Naive thymus-derived CD4-positive, alpha-beta T cell (primary cell): ENCODE data around the gene GNPTAB. TPM values are rescaled to one million over a fixed set of nuclear protein-coding genes. Genes with fewer than 3 reads are reported as not detected.

Experiments used
- ATAC-seq: fragments of 150-1000 bp; cut with Tn5 transposase; 2 replicates; pipeline ENCODE4 v1.10.0; 2021; ENCODE audit warnings: mild to moderate bottlenecking, moderate library complexity
- CTCF ChIA-PET: fragments of 350-600 bp; sonication (Branson Sonifier 250); formaldehyde crosslinking; loops from one replicate; lab custom pipeline; 2021; ENCODE audit warnings: antibody characterized with exemption; lab: Charles Lee
- POLR2A ChIA-PET: fragments of 350-600 bp; sonication (Branson Sonifier 250); formaldehyde crosslinking; loops from one replicate; lab custom pipeline; 2021; ENCODE audit warnings: antibody characterized with exemption, inconsistent platforms; lab: Charles Lee
- DNase-seq, 9 donors: peaks; one replicate each; pipeline versions ENCODE4 v3.0.0 to v3.0.0-alpha.2; 2020 to 2022; ENCODE audit warnings: mixed read lengths in 1 of 9
- H3K27ac ChIP-seq: one replicate; pipeline ENCODE4 v1.7.0; 2013; ENCODE audit warnings: mild to moderate bottlenecking, low read depth, low read length, moderate library complexity
- H3K27me3 ChIP-seq, 2 donors: one replicate each; pipeline ENCODE4 v1.7.0; 2013; ENCODE audit warnings: low read length in 2 of 2, mild to moderate bottlenecking in 2 of 2, moderate library complexity in 2 of 2; ENCODE audit not compliant: control insufficient read depth in 2 of 2, insufficient read depth in 2 of 2
- H3K36me3 ChIP-seq, 3 experiments: 1 replicate in 2 of 3; 2 replicates in 1 of 3; pipeline ENCODE4 v1.7.0; 2013; ENCODE audit warnings: low read length in 3 of 3, mild to moderate bottlenecking in 3 of 3, moderate library complexity in 1 of 3; ENCODE audit not compliant: insufficient read depth in 3 of 3, control insufficient read depth in 2 of 3
- H3K4me1 ChIP-seq, 2 donors: one replicate each; pipeline ENCODE4 v1.7.0; 2013; ENCODE audit warnings: low read length in 2 of 2, mild to moderate bottlenecking in 2 of 2, moderate library complexity in 1 of 2; ENCODE audit not compliant: control insufficient read depth in 2 of 2, insufficient read depth in 2 of 2
- H3K4me3 ChIP-seq: 2 replicates; pipeline ENCODE4 v1.7.0; 2013; ENCODE audit warnings: mild to moderate bottlenecking, low read length
- H3K9me3 ChIP-seq, 3 experiments: 1 replicate in 2 of 3; 2 replicates in 1 of 3; pipeline ENCODE4 v1.7.0; 2013; ENCODE audit warnings: low read length in 3 of 3; ENCODE audit not compliant: control insufficient read depth in 2 of 3
- H3K27ac Mint-ChIP-seq, 9 donors: one replicate each; pipeline ENCODE4 v1.8.0; 2020 to 2022; ENCODE audit warnings: mixed read lengths in 9 of 9, mild to moderate bottlenecking in 8 of 9, moderate library complexity in 5 of 9, inconsistent platforms in 2 of 9
- H3K27me3 Mint-ChIP-seq, 5 donors: one replicate each; pipeline ENCODE4 v1.8.0; 2021 to 2022; ENCODE audit warnings: mixed read lengths in 5 of 5, mild to moderate bottlenecking in 1 of 5
- H3K36me3 Mint-ChIP-seq, 5 donors: one replicate each; pipeline ENCODE4 v1.8.0; 2020 to 2022; ENCODE audit warnings: mixed read lengths in 5 of 5, mild to moderate bottlenecking in 3 of 5, inconsistent platforms in 1 of 5
- H3K4me1 Mint-ChIP-seq, 7 donors: one replicate each; pipeline ENCODE4 v1.8.0; 2020 to 2022; ENCODE audit warnings: mixed read lengths in 7 of 7, mild to moderate bottlenecking in 3 of 7, inconsistent platforms in 1 of 7
- H3K4me3 Mint-ChIP-seq, 10 donors: one replicate each; pipeline ENCODE4 v1.8.0; 2020 to 2022; ENCODE audit warnings: mild to moderate bottlenecking in 10 of 10, mixed read lengths in 10 of 10, moderate library complexity in 6 of 10, inconsistent platforms in 2 of 10
- H3K9me3 Mint-ChIP-seq, 11 donors: one replicate each; pipeline ENCODE4 v1.8.0; 2020 to 2022; ENCODE audit warnings: mixed read lengths in 11 of 11, mild to moderate bottlenecking in 4 of 11, inconsistent platforms in 1 of 11, moderate library complexity in 1 of 11
- intact Hi-C, 2 donors: fragments of 100-400 bp; cut with micrococcal nuclease; formaldehyde crosslinking; loops; one replicate each; pipeline ENCODE4 v1.15.1; 2023
- polyA plus RNA-seq, 2 donors: library from polyadenylated mRNA; unstranded; fragments of 300-500 nt; fragmentation: Illumina TruSeq; gene quantifications; one replicate each; pipeline ENCODE4 v1.2.3, GENCODE V29; 2021
- total RNA-seq, 6 experiments: library from RNA in 5 of 6; stranded (reverse) in 5 of 6; gene quantifications; 1 replicate in 5 of 6; 2 replicates in 1 of 6; pipeline ENCODE4 v1.2.3 and lab custom pipeline; 2021 to 2026

GNPTAB gene
- total and polyA plus RNA-seq, 7 experiments from 2014 or later = 28.2 to 85.1 (median 44.4) TPM

GRCh38 chr12:101772012-101772775, 58.6 kb downstream of the GNPTAB start:
- ChIA-PET POLR2A (interaction anchor here (0.6 to 3.0 kb wide), 4 partner anchors 13 to 72 kb away, joined by 3 to 22 read pairs (median 6); partner anchors contain the start of gene GNPTAB), CTCF (interaction anchor here (1.0 to 3.2 kb wide), 7 partner anchors 18 to 71 kb away, joined by 3 to 113 read pairs (median 6); partner anchors contain the start of gene GNPTAB)
- intact Hi-C loops = loop anchor here (2.0 to 10.0 kb wide), 3 partner anchors 21 to 360 kb away; partner anchors contain the start of gene WASHC3 (in 1 of the 2)
- Mint-ChIP-seq H3K27me3 (no peaks in the 10 kb centered on the region), H3K4me3 (no peak overlapping the region), H3K36me3 (peaks cover 4 to 21% (median 16%) of the 10 kb centered on the region in 5 donors), H3K27ac (peak overlapping the region in 1 of 9 donors; percentile 5), H3K9me3 (no peaks in the 10 kb centered on the region), H3K4me1 (peaks cover 0 to 38% (median 9%) of the 10 kb centered on the region in 7 donors)
- DNase-seq (no peak), ATAC-seq (no peak)
- Histone ChIP-seq H3K4me3 (no peak overlapping the region), H3K27ac (no peak overlapping the region), H3K36me3 (peaks cover 0 to 31% (median 0%) of the 10 kb centered on the region in 3 experiments), H3K27me3 (no peaks in the 10 kb centered on the region), H3K9me3 (no peaks in the 10 kb centered on the region), H3K4me1 (no peaks in the 10 kb centered on the region)

- ChIA-PET CTCF (interaction anchor here (1.4 kb wide), 2 partner anchors 10 to 70 kb away, joined by 3 to 4 read pairs; no protein-coding TSS in a partner anchor), POLR2A (no interaction called here)
- no peaks in the 10 kb centered on the region for H3K27me3 ChIP-seq
- Mint-ChIP-seq H3K27me3 (no peaks in the 10 kb centered on the region), H3K36me3 (peaks cover 0 to 31% (median 13%) of the 10 kb centered on the region in 5 donors), H3K27ac (peak overlapping the region in 1 of 9 donors; percentile 20), H3K4me3 (no peak overlapping the region), H3K4me1 (peaks cover 0 to 27% (median 9%) of the 10 kb centered on the region in 7 donors), H3K9me3 (no peaks in the 10 kb centered on the region)
- H3K9me3 ChIP-seq = no peaks in the 10 kb centered on the region
- peaks cover 3 to 37% (median 5%) of the 10 kb centered on the region in 3 experiments for H3K36me3 ChIP-seq
- ATAC-seq = no peak
- H3K4me1 ChIP-seq = no peaks in the 10 kb centered on the region
- H3K27ac ChIP-seq = no peak overlapping the region
- no peak overlapping the region for H3K4me3 ChIP-seq
- intact Hi-C loops = loop anchor here (5.0 to 10.0 kb wide), 2 partner anchors 295 to 358 kb away; partner anchors contain the start of gene WASHC3 (in 1 of the 2)
- DNase-seq = no peak
These were observed 60.9 kb downstream of the GNPTAB start for GRCh38 chr12:101769865-101770264.

GRCh38 chr12:101768781-101769180, 62.0 kb downstream of the GNPTAB start:
- H3K36me3 Mint-ChIP-seq = peaks cover 3 to 38% (median 16%) of the 10 kb centered on the region in 5 donors
- ChIA-PET POLR2A (no interaction called here), CTCF (interaction anchor here (1.4 kb wide), 1 partner anchor 9 kb away, joined by 3 read pairs; no protein-coding TSS in a partner anchor)
- intact Hi-C loops = no loop called here
- ATAC-seq = no peak
- H3K27ac ChIP-seq = no peak overlapping the region
- H3K4me1 ChIP-seq = no peaks in the 10 kb centered on the region
- peaks cover 3 to 47% (median 5%) of the 10 kb centered on the region in 3 experiments for H3K36me3 ChIP-seq
- H3K4me1 Mint-ChIP-seq = peaks cover 0 to 26% (median 11%) of the 10 kb centered on the region in 7 donors
- no peak for DNase-seq
- peak overlapping the region in 3 of 9 donors; percentile 7 to 61 (median 49) for H3K27ac Mint-ChIP-seq
- no peak overlapping the region for H3K4me3 ChIP-seq
- H3K9me3 ChIP-seq = no peaks in the 10 kb centered on the region
- no peaks in the 10 kb centered on the region for H3K9me3 Mint-ChIP-seq
- H3K27me3 ChIP-seq = no peaks in the 10 kb centered on the region
- H3K4me3 Mint-ChIP-seq = no peak overlapping the region
- no peaks in the 10 kb centered on the region for H3K27me3 Mint-ChIP-seq

GRCh38 chr12:101767537-101767936, 63.2 kb downstream of the GNPTAB start:
- peaks cover 3 to 53% (median 5%) of the 10 kb centered on the region in 3 experiments for H3K36me3 ChIP-seq
- DNase-seq (no peak), ATAC-seq (no peak)
- Mint-ChIP-seq H3K9me3 (no peaks in the 10 kb centered on the region), H3K36me3 (peaks cover 3 to 44% (median 16%) of the 10 kb centered on the region in 5 donors), H3K27ac (no peak overlapping the region), H3K4me3 (no peak overlapping the region), H3K4me1 (peaks cover 0 to 19% (median 6%) of the 10 kb centered on the region in 7 donors), H3K27me3 (no peaks in the 10 kb centered on the region)
- ChIA-PET POLR2A (interaction anchor here (0.6 kb wide), 1 partner anchor 68 kb away, joined by 3 read pairs; no protein-coding TSS in a partner anchor), CTCF (interaction anchor here (0.6 to 1.9 kb wide), 2 partner anchors 13 to 73 kb away, joined by 3 to 6 read pairs; no protein-coding TSS in a partner anchor)
- no peaks in the 10 kb centered on the region for H3K27me3 ChIP-seq
- no peak overlapping the region for H3K4me3 ChIP-seq
- intact Hi-C loops = no loop called here
- H3K4me1 ChIP-seq = no peaks in the 10 kb centered on the region
- H3K9me3 ChIP-seq = no peaks in the 10 kb centered on the region
- H3K27ac ChIP-seq = no peak overlapping the region

GRCh38 chr12:101764051-101764792, 66.5 kb downstream of the GNPTAB start:
- Mint-ChIP-seq H3K4me3 (no peak overlapping the region), H3K27ac (peak overlapping the region in 2 of 9 donors; percentile 14 to 49), H3K27me3 (no peaks in the 10 kb centered on the region), H3K9me3 (no peaks in the 10 kb centered on the region), H3K4me1 (peaks cover 0 to 4% (median 2%) of the 10 kb centered on the region in 7 donors), H3K36me3 (peaks cover 3 to 40% (median 12%) of the 10 kb centered on the region in 5 donors)
- no peak overlapping the region for H3K27ac ChIP-seq
- H3K4me1 ChIP-seq = no peaks in the 10 kb centered on the region
- ChIA-PET CTCF (interaction anchor here (1.1 kb wide), 1 partner anchor 76 kb away, joined by 4 read pairs; no protein-coding TSS in a partner anchor), POLR2A (no interaction called here)
- H3K36me3 ChIP-seq = peaks cover 3 to 47% (median 5%) of the 10 kb centered on the region in 3 experiments
- H3K9me3 ChIP-seq = no peaks in the 10 kb centered on the region
- intact Hi-C loops = no loop called here
- ATAC-seq (no peak), DNase-seq (no peak)
- no peaks in the 10 kb centered on the region for H3K27me3 ChIP-seq
- no peak overlapping the region for H3K4me3 ChIP-seq
